ENCODE measurements around the gene ALKBH3. TPM values are rescaled to one million over a fixed set of nuclear protein-coding genes. Genes with fewer than 3 reads are reported as not detected.

Gene ALKBH3
- total RNA-seq, 2 donors from 2014 or later = 24.8 to 30.9 TPM

DNA sequence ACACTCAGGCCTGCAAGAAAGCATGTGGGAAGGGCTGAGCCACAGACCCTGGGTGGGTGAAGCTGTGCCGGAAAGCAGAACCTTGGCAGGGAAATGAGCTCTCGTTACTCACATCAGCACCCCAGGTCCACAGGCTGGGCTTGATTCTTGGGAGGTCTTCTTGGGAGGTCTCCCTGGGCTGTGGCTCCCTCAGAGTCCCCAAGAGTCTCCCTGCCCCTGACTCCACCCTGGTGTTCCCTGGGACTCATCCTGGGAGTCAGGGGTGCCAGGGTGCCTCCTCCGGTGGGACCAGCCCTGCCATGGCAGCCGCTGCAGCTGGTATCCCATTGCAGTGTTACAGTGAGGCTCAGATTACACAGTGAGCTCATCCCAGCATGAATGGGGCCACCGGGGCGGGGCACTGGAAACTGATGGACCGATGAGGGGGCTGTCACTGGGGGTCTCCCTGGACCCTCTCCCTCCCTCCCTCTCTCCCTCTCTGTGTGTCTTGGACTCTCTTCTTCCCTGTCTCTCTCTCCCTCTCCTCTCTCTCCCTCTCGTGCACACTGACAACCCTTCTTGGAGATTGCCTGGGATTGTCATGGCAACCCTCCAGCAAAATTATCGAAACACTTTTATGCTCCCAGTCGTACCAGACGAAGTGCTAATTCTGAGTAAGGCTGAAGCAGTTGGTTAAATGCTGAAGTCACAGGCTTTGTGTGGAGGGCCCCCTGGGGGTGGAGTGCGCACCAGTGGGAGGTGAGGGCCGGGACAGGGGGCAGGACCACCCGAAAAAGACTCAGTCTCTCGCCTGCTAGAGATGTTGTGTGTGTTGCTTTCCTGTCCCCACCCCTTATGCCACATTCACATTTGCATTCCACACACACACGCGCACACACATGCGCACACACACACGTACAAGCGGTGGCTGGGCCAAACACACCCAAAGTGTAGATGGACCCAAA is 53.2 kb downstream of the ALKBH3 start:
- no peak for DNase-seq (ENCODE audit: low spot score)
- intact Hi-C loops (cut with DNase I) = no loop called here

GRCh38 chr11:43934601-43935423 is 54.2 kb downstream of the ALKBH3 start:
- no peak for DNase-seq (ENCODE audit: low spot score)
- intact Hi-C loops (cut with DNase I) = no loop called here

- no peak for DNase-seq (ENCODE audit: low spot score)
- intact Hi-C loops (cut with DNase I) = no loop called here
Observed at GRCh38 chr11:43935424-43935979, 54.9 kb downstream of the ALKBH3 start.

GRCh38 chr11:43936076-43936475 is 55.4 kb downstream of the ALKBH3 start:
- DNase-seq (ENCODE audit: low spot score) = no peak
- intact Hi-C loops (cut with DNase I) = no loop called here

- DNase-seq (ENCODE audit: low spot score) = peak; percentile 72
- intact Hi-C loops (cut with DNase I) = no loop called here
Observed at GRCh38 chr11:43937434-43938411, 57.1 kb downstream of the ALKBH3 start.

GRCh38 chr11:43941257-43941994 is 60.8 kb downstream of the ALKBH3 start:
- intact Hi-C loops (cut with DNase I) = loop anchor here in 1 of 2 donors (5.0 kb wide), 1 partner anchor 91 kb away; no protein-coding TSS in a partner anchor
- DNase-seq (ENCODE audit: low spot score) = peak; percentile 48

DNA sequence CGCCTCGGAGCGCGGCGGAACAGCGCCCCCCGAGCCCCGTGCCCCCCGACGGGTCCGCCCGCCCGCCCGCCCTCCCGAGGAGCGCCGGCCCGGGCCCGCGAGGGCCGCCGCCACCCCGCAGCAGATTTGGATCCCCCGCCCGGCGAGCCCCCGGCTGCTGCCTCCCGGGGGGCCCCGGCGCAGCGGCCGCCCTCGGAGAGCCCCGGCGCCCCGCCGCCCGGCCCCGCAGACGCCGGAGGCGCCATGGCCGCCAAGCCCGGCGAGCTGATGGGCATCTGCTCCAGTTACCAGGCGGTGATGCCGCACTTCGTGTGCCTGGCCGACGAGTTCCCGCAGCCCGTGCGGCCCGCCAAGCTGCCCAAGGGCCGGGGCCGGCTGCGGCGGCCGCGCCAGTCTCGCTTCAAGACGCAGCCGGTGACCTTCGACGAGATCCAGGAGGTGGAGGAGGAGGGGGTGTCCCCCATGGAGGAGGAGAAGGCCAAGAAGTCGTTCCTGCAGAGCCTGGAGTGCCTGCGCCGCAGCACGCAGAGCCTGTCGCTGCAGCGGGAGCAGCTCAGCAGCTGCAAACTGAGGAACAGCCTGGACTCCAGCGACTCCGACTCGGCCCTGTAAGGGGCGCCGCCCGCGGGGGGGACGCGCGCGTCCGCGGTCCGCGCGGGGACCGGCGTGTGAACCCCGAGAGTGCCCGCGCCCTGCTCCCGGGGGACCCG is 62.2 kb downstream of the ALKBH3 start:
- intact Hi-C loops (cut with DNase I) = loop anchor here in 1 of 2 donors (5.0 kb wide), 1 partner anchor 89 kb away; no protein-coding TSS in a partner anchor
- no peak for DNase-seq (ENCODE audit: low spot score)

DNA sequence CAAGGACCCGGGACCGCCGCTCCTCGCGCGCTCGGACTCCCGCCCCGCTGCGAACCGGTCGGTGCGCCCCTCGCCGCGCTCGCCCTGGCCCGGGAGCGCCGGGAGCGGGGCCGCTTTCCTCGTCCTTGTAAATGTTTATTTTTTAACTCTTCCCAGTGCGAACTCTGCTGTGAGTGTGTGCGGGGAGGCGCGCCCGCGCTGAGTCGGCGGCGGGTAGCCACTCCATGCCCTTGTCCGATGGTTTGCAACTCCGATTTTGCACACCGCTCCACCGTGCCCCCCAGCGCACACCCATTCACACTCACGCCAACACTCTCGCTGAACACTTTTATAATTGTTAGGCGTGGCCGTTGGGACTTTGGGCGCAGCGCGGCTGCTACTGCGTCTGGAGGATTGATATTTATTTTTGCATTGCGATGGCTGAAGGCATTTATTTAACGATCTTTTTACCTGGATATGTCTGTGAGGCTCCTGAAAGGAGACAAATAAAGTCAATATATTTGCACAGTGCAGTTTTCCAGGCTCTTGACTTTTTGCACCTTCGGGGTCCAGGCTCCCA is 62.8 kb downstream of the ALKBH3 start:
- intact Hi-C loops (cut with DNase I) = loop anchor here in 1 of 2 donors (5.0 kb wide), 1 partner anchor 89 kb away; no protein-coding TSS in a partner anchor
- peak; percentile 43 for DNase-seq (ENCODE audit: low spot score)

DNA sequence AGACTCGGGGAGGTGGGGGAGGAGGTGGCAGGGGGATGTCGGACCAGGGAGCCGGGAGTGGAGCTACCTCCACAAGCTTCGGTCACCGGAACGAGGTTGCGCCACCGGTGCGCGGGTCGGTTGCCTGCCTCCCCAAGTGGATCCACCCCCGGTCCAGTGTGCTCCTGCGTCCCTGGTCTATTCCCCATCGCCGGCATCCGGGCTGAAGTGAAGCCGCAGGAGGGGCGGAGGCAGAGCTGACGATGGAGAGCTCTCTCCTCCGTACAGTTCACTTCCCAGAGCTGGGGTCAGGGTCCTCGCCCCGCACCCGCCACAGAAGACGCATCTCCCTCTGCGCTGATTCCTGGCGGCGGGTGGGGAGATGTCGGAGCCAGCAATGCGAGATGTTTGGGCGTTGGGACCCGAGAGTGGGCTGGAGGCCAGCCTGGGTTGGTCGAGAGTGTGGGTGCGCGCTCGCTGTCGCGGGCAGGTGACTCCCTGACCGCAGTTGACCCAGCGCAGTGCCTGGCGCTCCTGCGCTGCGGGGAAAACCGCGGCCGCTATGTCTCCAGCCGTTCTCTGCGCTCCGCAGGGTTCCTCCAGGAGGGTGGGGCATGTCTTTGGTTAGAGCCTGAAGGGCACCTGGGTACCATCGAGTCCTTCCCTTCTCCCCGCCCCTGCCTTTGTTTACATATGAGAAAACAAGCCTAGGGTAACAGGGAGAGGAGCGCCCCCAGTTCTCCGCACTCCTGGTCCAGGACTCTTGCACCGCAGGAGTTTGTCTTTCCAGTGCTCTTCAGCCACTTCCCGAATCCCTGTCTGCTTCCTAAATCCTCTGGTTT is 63.5 kb downstream of the ALKBH3 start:
- intact Hi-C loops (cut with DNase I) = loop anchor here in 1 of 2 donors (5.0 kb wide), 1 partner anchor 88 kb away; no protein-coding TSS in a partner anchor
- peak; percentile 87 for DNase-seq (ENCODE audit: low spot score)

- peak; percentile 94 for DNase-seq (ENCODE audit: low spot score)
- intact Hi-C loops (cut with DNase I) = loop anchor here in 1 of 2 donors (5.0 kb wide), 2 partner anchors 42 to 87 kb away; no protein-coding TSS in a partner anchor
Observed at GRCh38 chr11:43944761-43945311, 64.2 kb downstream of the ALKBH3 start.

- intact Hi-C loops (cut with DNase I) = loop anchor here in 1 of 2 donors (5.0 kb wide), 1 partner anchor 40 kb away; no protein-coding TSS in a partner anchor
Observed at GRCh38 chr11:43947003-43947500, 66.4 kb downstream of the ALKBH3 start.

GRCh38 chr11:43947815-43948214 is 67.2 kb downstream of the ALKBH3 start:
- intact Hi-C loops (cut with DNase I) = loop anchor here in 1 of 2 donors (5.0 kb wide), 1 partner anchor 39 kb away; no protein-coding TSS in a partner anchor
- DNase-seq (ENCODE audit: low spot score) = peak; percentile 82

More at GRCh38 chr11:43947003-43947500, 66.4 kb downstream of the ALKBH3 start:
- DNase-seq (ENCODE audit: low spot score) = peak; percentile 83

DNA sequence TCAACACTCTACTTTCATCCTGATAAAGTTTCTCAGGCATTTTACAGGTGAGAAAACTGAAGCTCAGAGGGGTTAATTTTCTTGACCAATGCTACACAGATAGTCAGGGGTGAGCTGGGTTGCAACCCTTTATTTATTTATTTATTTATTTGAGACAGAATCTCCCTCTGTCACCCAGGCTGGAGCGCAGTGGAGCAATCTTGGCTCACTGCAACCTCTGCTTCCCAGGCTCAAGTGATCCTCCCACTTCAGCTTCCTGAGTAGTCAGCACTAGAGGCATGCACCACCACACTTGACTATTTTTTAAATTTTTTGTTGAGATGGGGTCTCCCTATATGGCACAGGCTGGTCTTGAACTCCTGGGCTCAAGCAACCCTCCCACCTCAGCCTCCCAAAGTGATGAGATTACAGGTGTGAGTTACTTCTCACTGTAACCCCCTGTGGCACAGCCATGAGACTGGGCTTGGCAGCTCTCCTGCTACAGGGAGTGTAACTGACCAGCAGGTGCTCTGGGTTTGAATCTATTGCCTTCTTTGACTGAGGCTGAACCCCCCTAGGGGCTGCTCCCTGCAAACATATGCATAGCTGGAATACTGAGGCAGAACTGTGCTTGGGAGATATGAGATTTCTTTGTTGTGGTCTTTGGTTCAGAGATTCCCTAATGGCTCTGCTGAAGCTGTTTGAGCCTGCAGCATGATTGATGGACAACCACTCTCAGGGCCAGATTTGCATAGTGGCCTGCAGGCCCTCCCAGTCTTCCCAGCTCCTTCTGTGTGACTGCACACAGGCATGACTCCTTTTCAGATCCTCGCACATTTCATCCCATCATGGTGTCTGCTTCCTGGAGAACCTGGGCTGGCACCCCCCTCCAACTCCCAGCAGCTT is 68.0 kb downstream of the ALKBH3 start:
- intact Hi-C loops (cut with DNase I) = loop anchor here in 1 of 2 donors (5.0 kb wide), 1 partner anchor 39 kb away; no protein-coding TSS in a partner anchor
- DNase-seq (ENCODE audit: low spot score) = peak; percentile 57

DNA sequence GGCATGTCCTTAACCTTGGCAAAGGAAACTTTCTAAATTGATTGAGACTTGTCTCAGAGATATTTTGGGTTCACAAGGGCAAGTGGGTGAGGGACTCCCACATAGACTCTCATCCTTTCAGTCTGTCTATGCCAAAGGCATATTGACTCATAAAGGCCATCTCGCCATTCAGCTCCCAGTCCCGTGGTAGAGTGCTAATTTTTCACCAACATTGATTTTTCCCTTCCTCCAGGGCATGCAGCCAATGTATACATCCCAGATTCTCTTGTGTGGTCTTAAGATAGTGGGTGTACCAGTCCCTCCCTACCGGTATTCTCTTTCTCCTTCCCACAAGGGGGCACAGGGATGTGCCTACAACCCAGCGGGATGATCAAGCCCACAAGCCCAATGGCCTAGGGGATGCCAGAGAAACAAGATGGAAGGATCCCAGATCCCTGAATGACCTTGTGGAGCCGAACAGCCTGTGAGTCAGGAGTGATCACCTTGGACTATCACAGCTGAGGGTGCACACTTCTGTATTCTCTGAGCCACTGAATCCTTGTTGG is 69.8 kb downstream of the ALKBH3 start:
- DNase-seq (ENCODE audit: low spot score) = no peak

More for the DNA sequence above, 69.8 kb downstream of the ALKBH3 start:
- intact Hi-C loops (cut with DNase I) = loop anchor here in 1 of 2 donors (5.0 kb wide), 1 partner anchor 67 kb away; no protein-coding TSS in a partner anchor

Measured in posterior vena cava (tissue), 2 donors.